IMR-90 (cell line): ENCODE measurements around the gene DNAH3. TPM values are rescaled to one million over a fixed set of nuclear protein-coding genes. Genes with fewer than 3 reads are reported as not detected.

Source experiments
- ATAC-seq: fragments of 200-7000 bp; cut with Tn5 transposase; 2 replicates; pipeline ENCODE4 v1.9.1; 2020; ENCODE audit warnings: low read depth, mild to moderate bottlenecking, moderate library complexity
- BruUV-seq: library from RNA; stranded (reverse); fragments of 400-500 nt; replicated peaks from 2 replicates; lab custom pipeline; 2021; lab: Mats Ljungman, UMichigan
- CTCF ChIA-PET: fragments of 300-600 bp; formaldehyde crosslinking; extraction: SDS; loops from one replicate; lab custom pipeline; 2021; ENCODE audit warnings: antibody characterized with exemption; lab: Yijun Ruan, JAX
- POLR2A ChIA-PET: fragments of 300-600 bp; sonication (Branson Sonifier 250); formaldehyde crosslinking; loops from one replicate; lab custom pipeline; 2022; ENCODE audit warnings: antibody characterized with exemption; ENCODE audit not compliant: unreplicated experiment; lab: Charles Lee
- DNase-seq: peaks from one replicate; pipeline ENCODE4 v3.0.0; 2013
- H2AFZ ChIP-seq: replicated peaks from 2 replicates; pipeline ENCODE3; 2013; ENCODE audit warnings: low read length, mild to moderate bottlenecking; ENCODE audit not compliant: poor library complexity
- H2AK5ac ChIP-seq: 2 replicates; pipeline ENCODE4 v1.6.1; 2013; ENCODE audit warnings: low read depth, low read length, inconsistent platforms
- H2AK9ac ChIP-seq: replicated peaks from 2 replicates; pipeline ENCODE3; 2013; ENCODE audit warnings: mild to moderate bottlenecking, low read depth, low read length, moderate library complexity; ENCODE audit not compliant: poor library complexity
- H2BK120ac ChIP-seq: 2 replicates; pipeline ENCODE4 v1.6.1; 2013; ENCODE audit warnings: low read depth, low read length, inconsistent platforms
- H2BK15ac ChIP-seq: 3 replicates; pipeline ENCODE4 v1.6.1; 2013; ENCODE audit warnings: low read depth, low read length, inconsistent platforms
- H2BK20ac ChIP-seq: 2 replicates; pipeline ENCODE4 v1.6.1; 2013; ENCODE audit warnings: low read depth, mild to moderate bottlenecking, inconsistent platforms, low read length, moderate library complexity
- H2BK5ac ChIP-seq: 2 replicates; pipeline ENCODE4 v1.6.1; 2013; ENCODE audit warnings: mild to moderate bottlenecking, low read depth, low read length, inconsistent platforms; ENCODE audit not compliant: poor library complexity, severe bottlenecking
- H3K14ac ChIP-seq: replicated peaks from 2 replicates; pipeline ENCODE4 v1.6.1; 2013; ENCODE audit warnings: low read depth, low read length, inconsistent platforms
- H3K18ac ChIP-seq: 2 replicates; pipeline ENCODE4 v1.6.1; 2013; ENCODE audit warnings: low read depth, low read length, control low read depth
- H3K23ac ChIP-seq: 2 replicates; pipeline ENCODE4 v1.6.1; 2013; ENCODE audit warnings: low read depth, low read length, inconsistent platforms
- H3K27ac ChIP-seq: 2 replicates; pipeline ENCODE4 v1.5.1; 2013; ENCODE audit warnings: mild to moderate bottlenecking, control low read depth, low read length; ENCODE audit not compliant: insufficient read depth
- H3K27me3 ChIP-seq: 2 replicates; pipeline ENCODE4 v1.6.1; 2013; ENCODE audit warnings: low read length; ENCODE audit not compliant: control insufficient read depth, insufficient read depth
- H3K36me3 ChIP-seq: 2 replicates; pipeline ENCODE4 v1.6.1; 2013; ENCODE audit warnings: low read length, mixed read lengths; ENCODE audit not compliant: control insufficient read depth, insufficient read depth
- H3K4ac ChIP-seq: 2 replicates; pipeline ENCODE4 v1.6.1; 2013; ENCODE audit warnings: low read depth, low read length, inconsistent platforms
- H3K4me1 ChIP-seq: 2 replicates; pipeline ENCODE4 v1.6.1; 2013; ENCODE audit warnings: low read length, mixed read lengths; ENCODE audit not compliant: control insufficient read depth, insufficient read depth
- H3K4me2 ChIP-seq: 2 replicates; pipeline ENCODE4 v1.6.1; 2013; ENCODE audit warnings: low read depth, mild to moderate bottlenecking, control low read depth, low read length, moderate library complexity
- H3K4me3 ChIP-seq: 2 replicates; pipeline ENCODE4 v1.5.1; 2013; ENCODE audit warnings: low read depth, mild to moderate bottlenecking, control low read depth, low read length, moderate library complexity; ENCODE audit not compliant: insufficient read depth
- H3K56ac ChIP-seq: 2 replicates; pipeline ENCODE4 v1.6.1; 2013; ENCODE audit warnings: low read length, inconsistent platforms; ENCODE audit not compliant: insufficient read depth; ENCODE audit errors: extremely low read depth
- H3K79me1 ChIP-seq, 2 experiments: 2 replicates each; pipeline ENCODE4 v1.6.1; 2013; ENCODE audit warnings: low read length in 2 of 2, inconsistent platforms in 1 of 2, low read depth in 1 of 2
- H3K9ac ChIP-seq: 2 replicates; pipeline ENCODE4 v1.6.1; 2013; ENCODE audit warnings: low read depth, low read length, control low read depth
- H3K9me1 ChIP-seq: 2 replicates; pipeline ENCODE4 v1.6.1; 2013; ENCODE audit warnings: low read length, inconsistent platforms; ENCODE audit not compliant: insufficient read depth
- H3K9me3 ChIP-seq: 2 replicates; pipeline ENCODE4 v1.6.1; 2013; ENCODE audit warnings: low read length; ENCODE audit not compliant: control insufficient read depth, insufficient read depth
- H4K20me1 ChIP-seq: 2 replicates; pipeline ENCODE4 v1.6.1; 2013; ENCODE audit warnings: low read length, inconsistent platforms; ENCODE audit not compliant: insufficient read depth
- H4K5ac ChIP-seq: 2 replicates; pipeline ENCODE4 v1.6.1; 2013; ENCODE audit warnings: mild to moderate bottlenecking, low read depth, low read length, control low read depth
- H4K8ac ChIP-seq, 2 experiments: 2 replicates each; pipeline ENCODE4 v1.6.1; 2013; ENCODE audit warnings: low read depth in 2 of 2, low read length in 2 of 2, control low read depth in 1 of 2, inconsistent platforms in 1 of 2
- H4K91ac ChIP-seq: 2 replicates; pipeline ENCODE4 v1.6.1; 2013; ENCODE audit warnings: low read depth, low read length, inconsistent platforms; ENCODE audit not compliant: insufficient read depth
- CEBPB ChIP-seq: IDR thresholded peaks from 2 replicates; pipeline ENCODE4 v1.6.1; 2012; ENCODE audit warnings: low read depth, low read length, improper control_type of control experiment
- NFE2L2 ChIP-seq: fragments of 150-350 bp; IDR thresholded peaks from 2 replicates; pipeline ENCODE4 v1.6.1; 2016; ENCODE audit warnings: low read depth, mild to moderate bottlenecking, low read length
- RFX5 ChIP-seq: IDR thresholded peaks from 2 replicates; pipeline ENCODE4 v1.8.0; 2012; ENCODE audit warnings: low read depth, mild to moderate bottlenecking, low read length, moderate library complexity
- WGBS, 2 experiments: methylation state at CpG; one replicate each; pipeline versions ENCODE4 v1.1.5 to v1.1.7; 2013; ENCODE audit warnings: missing lambda C conversion rate in 2 of 2; ENCODE audit not compliant: insufficient read length in 1 of 2; ENCODE audit errors: extremely low coverage in 2 of 2; 5-methylcytosine and 5-hydroxymethylcytosine counted together
- dilution Hi-C: fragments of 300-500 bp; cut with HindIII; formaldehyde crosslinking; loops from one replicate; pipeline ENCODE4 v1.14.3; 2018; ENCODE audit warnings: low sequenced_read_pairs; ENCODE audit not compliant: unreplicated experiment
- in situ Hi-C: fragments of 300-500 bp; cut with MboI; formaldehyde crosslinking; loops from 3 replicates; pipeline ENCODE4 v1.14.3; 2019; ENCODE audit warnings: low sequenced_read_pairs, inconsistent platforms, mixed read lengths
- intact Hi-C: fragments of 100-400 bp; cut with micrococcal nuclease; formaldehyde crosslinking; loops from 2 replicates; pipeline ENCODE4 v1.10.0; 2022
- polyA plus RNA-seq, 3 experiments: library from polyadenylated mRNA; depleted of rRNA; stranded (reverse); fragments of >200 nt; gene quantifications; 2 replicates each; pipeline ENCODE4 v1.2.3, GENCODE V29; 2012; ENCODE audit warnings: low replicate concordance in 1 of 3
- total RNA-seq: library from RNA; depleted of rRNA; stranded (reverse); fragments of >200 nt; gene quantifications from 2 replicates; pipeline ENCODE4 v1.2.3, GENCODE V29; 2012
- TF ChIP-seq, protein P1 (sequence below): conservative IDR thresholded peaks from 2 replicates; pipeline ENCODE4 v1.5.1; 2012; ENCODE audit warnings: mild to moderate bottlenecking, low read depth, low read length, improper control_type of control experiment
- TF ChIP-seq, protein P2 (sequence below): fragments of 150-350 bp; IDR thresholded peaks from 2 replicates; pipeline ENCODE4 v1.6.1; 2016; ENCODE audit warnings: low read depth, mild to moderate bottlenecking, low read length, moderate library complexity, borderline replicate concordance

Gene DNAH3
- total and polyA plus RNA-seq, 2 of the 4 experiments (the other 2 are of a cell fraction): not detected

DNA sequence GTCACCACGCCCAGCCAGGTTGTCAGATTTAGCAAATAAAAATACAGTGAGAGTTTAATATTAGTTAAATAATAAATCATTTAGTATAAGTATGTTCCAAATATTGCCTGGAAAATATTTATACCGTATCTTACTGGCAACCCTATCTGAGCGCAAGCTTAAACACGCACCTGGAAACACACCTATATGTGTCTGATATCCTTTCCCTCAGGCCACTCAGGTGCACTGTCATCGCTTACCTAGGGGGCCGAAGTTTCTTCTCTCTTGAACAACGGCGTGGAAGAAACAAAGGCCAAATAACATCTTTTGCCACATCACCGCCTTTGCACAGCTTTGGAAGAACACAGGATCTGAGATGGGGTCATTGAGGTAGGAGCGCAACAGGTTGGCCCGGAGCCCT is 196.1 kb downstream of the DNAH3 start:
- no peaks in the 10 kb centered on the region for H3K36me3 ChIP-seq
- H3K14ac ChIP-seq: no peak overlapping the region
- no peaks in the 10 kb centered on the region for H3K9me1 ChIP-seq
- H4K8ac ChIP-seq: no peak overlapping the region
- TF ChIP-seq NFE2L2 (no peak), RFX5 (no peak), CEBPB (no peak)
- TF ChIP-seq, protein P1, sequence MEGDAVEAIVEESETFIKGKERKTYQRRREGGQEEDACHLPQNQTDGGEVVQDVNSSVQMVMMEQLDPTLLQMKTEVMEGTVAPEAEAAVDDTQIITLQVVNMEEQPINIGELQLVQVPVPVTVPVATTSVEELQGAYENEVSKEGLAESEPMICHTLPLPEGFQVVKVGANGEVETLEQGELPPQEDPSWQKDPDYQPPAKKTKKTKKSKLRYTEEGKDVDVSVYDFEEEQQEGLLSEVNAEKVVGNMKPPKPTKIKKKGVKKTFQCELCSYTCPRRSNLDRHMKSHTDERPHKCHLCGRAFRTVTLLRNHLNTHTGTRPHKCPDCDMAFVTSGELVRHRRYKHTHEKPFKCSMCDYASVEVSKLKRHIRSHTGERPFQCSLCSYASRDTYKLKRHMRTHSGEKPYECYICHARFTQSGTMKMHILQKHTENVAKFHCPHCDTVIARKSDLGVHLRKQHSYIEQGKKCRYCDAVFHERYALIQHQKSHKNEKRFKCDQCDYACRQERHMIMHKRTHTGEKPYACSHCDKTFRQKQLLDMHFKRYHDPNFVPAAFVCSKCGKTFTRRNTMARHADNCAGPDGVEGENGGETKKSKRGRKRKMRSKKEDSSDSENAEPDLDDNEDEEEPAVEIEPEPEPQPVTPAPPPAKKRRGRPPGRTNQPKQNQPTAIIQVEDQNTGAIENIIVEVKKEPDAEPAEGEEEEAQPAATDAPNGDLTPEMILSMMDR: no peak
- TF ChIP-seq, protein P2, sequence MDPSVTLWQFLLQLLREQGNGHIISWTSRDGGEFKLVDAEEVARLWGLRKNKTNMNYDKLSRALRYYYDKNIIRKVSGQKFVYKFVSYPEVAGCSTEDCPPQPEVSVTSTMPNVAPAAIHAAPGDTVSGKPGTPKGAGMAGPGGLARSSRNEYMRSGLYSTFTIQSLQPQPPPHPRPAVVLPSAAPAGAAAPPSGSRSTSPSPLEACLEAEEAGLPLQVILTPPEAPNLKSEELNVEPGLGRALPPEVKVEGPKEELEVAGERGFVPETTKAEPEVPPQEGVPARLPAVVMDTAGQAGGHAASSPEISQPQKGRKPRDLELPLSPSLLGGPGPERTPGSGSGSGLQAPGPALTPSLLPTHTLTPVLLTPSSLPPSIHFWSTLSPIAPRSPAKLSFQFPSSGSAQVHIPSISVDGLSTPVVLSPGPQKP: no peak
- H4K5ac ChIP-seq: no peak overlapping the region
- dilution Hi-C loops (no loop called here), in situ Hi-C loops (no loop called here), intact Hi-C loops (no loop called here)
- no peaks in the 10 kb centered on the region for H3K9me3 ChIP-seq
- DNase-seq (no peak), ATAC-seq (no peak)
- no TSS peak for BruUV-seq
- no CpG with 5 or more reads among the region's 11 CpGs for WGBS, 2 experiments
- no peak overlapping the region for H2BK120ac ChIP-seq
- H3K27me3 ChIP-seq: no peaks in the 10 kb centered on the region; the same call in 1 of the 2 replicates
- H3K4ac ChIP-seq: no peak overlapping the region
- no peak overlapping the region for H3K23ac ChIP-seq
- H3K9ac ChIP-seq: no peak overlapping the region
- H2AK9ac ChIP-seq: no peak overlapping the region
- no peak overlapping the region for H2BK5ac ChIP-seq
- peaks cover 2% of the 10 kb centered on the region; the same call in 1 of the 2 replicates for H3K4me1 ChIP-seq
- no peak overlapping the region for H4K91ac ChIP-seq
- H2BK15ac ChIP-seq: no peak overlapping the region
- H2AFZ ChIP-seq: no peak overlapping the region
- ChIA-PET POLR2A (no interaction called here), CTCF (no interaction called here)
- no peaks in the 10 kb centered on the region for H4K20me1 ChIP-seq
- no peaks in the 10 kb centered on the region for H3K79me1 ChIP-seq
- H3K4me2 ChIP-seq: no peak overlapping the region
- no peak overlapping the region for H2AK5ac ChIP-seq
- H3K27ac ChIP-seq: no peak overlapping the region
- H3K4me3 ChIP-seq: no peak overlapping the region
- no peak overlapping the region for H3K18ac ChIP-seq
- no peak overlapping the region for H2BK20ac ChIP-seq
- H3K56ac ChIP-seq: no peak overlapping the region
